HEK293 (cell line): ENCODE measurements around the gene IL17RC.

Experiments
- CTCF ChIA-PET: fragments of 350-600 bp; formaldehyde crosslinking; extraction: SDS; loops from one replicate; lab custom pipeline; 2021; ENCODE audit warnings: antibody characterized with exemption; lab: Yijun Ruan, JAX
- POLR2A ChIA-PET: fragments of 300-600 bp; formaldehyde crosslinking; extraction: SDS; loops from one replicate; lab custom pipeline; 2020; ENCODE audit warnings: antibody characterized with exemption, inconsistent platforms; lab: Yijun Ruan, JAX
- H3K27ac ChIP-seq: fragments of 200-500 bp; sonication (Bioruptor generic); 2 replicates; pipeline ENCODE4 v1.5.1; 2014; ENCODE audit warnings: low read depth, low read length, control low read depth, inconsistent platforms; ENCODE audit errors: extremely low read depth
- H3K36me3 ChIP-seq, 2 experiments: fragments of 200-500 bp in 1 of 2; sonication (Bioruptor generic) in 1 of 2; 1 replicate in 1 of 2; 2 replicates in 1 of 2; pipeline ENCODE4 v1.5.1; 2014 to 2017; ENCODE audit warnings: inconsistent platforms in 2 of 2, low read length in 2 of 2; ENCODE audit not compliant: control insufficient read depth in 2 of 2, insufficient read depth in 1 of 2
- H3K4me1 ChIP-seq: fragments of 200-500 bp; sonication (Bioruptor generic); 2 replicates; pipeline ENCODE4 v1.5.1; 2014; ENCODE audit warnings: mild to moderate bottlenecking, low read length, inconsistent platforms; ENCODE audit not compliant: control insufficient read depth, insufficient read depth
- H3K4me3 ChIP-seq: 2 replicates; pipeline ENCODE4 v1.5.1; 2011; ENCODE audit warnings: low read depth, mild to moderate bottlenecking, control low read depth, low read length, moderate library complexity
- H3K9me3 ChIP-seq: fragments of 200-500 bp; sonication (Bioruptor generic); 2 replicates; pipeline ENCODE4 v1.5.1; 2014; ENCODE audit warnings: low read depth, low read length, inconsistent platforms; ENCODE audit not compliant: control insufficient read depth, insufficient read depth
- EGR2 ChIP-seq: fragments of 450-650 bp; formaldehyde crosslinking; IDR thresholded peaks from 2 replicates; pipeline ENCODE4 v1.5.1; 2016; ENCODE audit warnings: low read depth, missing biosample characterization, missing genetic modification characterization
- GLIS1 ChIP-seq: fragments of 450-650 bp; formaldehyde crosslinking; IDR thresholded peaks from 2 replicates; pipeline ENCODE4 v1.5.1; 2016; ENCODE audit warnings: missing biosample characterization, missing genetic modification characterization
- HOXD13 ChIP-seq: sonication (generic); formaldehyde crosslinking; IDR thresholded peaks from 2 replicates; pipeline ENCODE4 v1.8.0; 2022; ENCODE audit warnings: missing genetic modification reagents, borderline replicate concordance
- KLF10 ChIP-seq: fragments of 450-650 bp; IDR thresholded peaks from 2 replicates; pipeline ENCODE4 v1.5.1; 2018; ENCODE audit warnings: missing biosample characterization, mild to moderate bottlenecking, missing genetic modification characterization
- KLF7 ChIP-seq: fragments of 450-650 bp; formaldehyde crosslinking; IDR thresholded peaks from 2 replicates; pipeline ENCODE4 v1.5.1; 2016; ENCODE audit warnings: missing biosample characterization, missing genetic modification characterization, borderline replicate concordance
- MYNN ChIP-seq: fragments of 450-650 bp; formaldehyde crosslinking; IDR thresholded peaks from 2 replicates; pipeline ENCODE4 v1.5.1; 2016; ENCODE audit warnings: missing biosample characterization, missing genetic modification characterization, borderline replicate concordance
- REPIN1 ChIP-seq: fragments of 450-650 bp; formaldehyde crosslinking; IDR thresholded peaks from 2 replicates; pipeline ENCODE4 v1.5.1; 2017; ENCODE audit warnings: missing biosample characterization, missing genetic modification characterization, low read depth
- SP3 ChIP-seq: fragments of 450-650 bp; formaldehyde crosslinking; IDR thresholded peaks from 2 replicates; pipeline ENCODE4 v1.5.1; 2016; ENCODE audit warnings: missing biosample characterization, missing genetic modification characterization
- SP7 ChIP-seq: fragments of 450-650 bp; formaldehyde crosslinking; IDR thresholded peaks from 2 replicates; pipeline ENCODE4 v1.5.1; 2016; ENCODE audit warnings: missing biosample characterization, missing genetic modification characterization
- WT1 ChIP-seq: fragments of 450-650 bp; formaldehyde crosslinking; IDR thresholded peaks from 2 replicates; pipeline ENCODE4 v1.5.1; 2016; ENCODE audit warnings: missing biosample characterization, missing genetic modification characterization
- ZFHX2 ChIP-seq: fragments of 450-650 bp; formaldehyde crosslinking; conservative IDR thresholded peaks from 2 replicates; pipeline ENCODE4 v1.5.1; 2016; ENCODE audit warnings: missing biosample characterization, missing genetic modification characterization
- ZIC2 ChIP-seq: fragments of 450-650 bp; formaldehyde crosslinking; IDR thresholded peaks from 2 replicates; pipeline ENCODE4 v1.5.1; 2016; ENCODE audit warnings: missing biosample characterization, missing genetic modification characterization
- ZNF16 ChIP-seq: fragments of 450-650 bp; formaldehyde crosslinking; IDR thresholded peaks from 2 replicates; pipeline ENCODE4 v1.5.1; 2016; ENCODE audit warnings: low read depth, missing biosample characterization, missing genetic modification characterization
- ZNF214 ChIP-seq: fragments of 450-650 bp; formaldehyde crosslinking; IDR thresholded peaks from 2 replicates; pipeline ENCODE4 v1.5.1; 2017; ENCODE audit warnings: missing biosample characterization, mild to moderate bottlenecking, missing genetic modification characterization, borderline replicate concordance
- ZNF223 ChIP-seq: fragments of 450-650 bp; formaldehyde crosslinking; IDR thresholded peaks from 2 replicates; pipeline ENCODE4 v1.5.1; 2016; ENCODE audit warnings: missing biosample characterization, missing genetic modification characterization
- ZNF23 ChIP-seq: fragments of 450-650 bp; formaldehyde crosslinking; IDR thresholded peaks from 2 replicates; pipeline ENCODE4 v1.5.1; 2016; ENCODE audit warnings: missing biosample characterization, missing genetic modification characterization, borderline replicate concordance
- ZNF48 ChIP-seq: fragments of 450-650 bp; formaldehyde crosslinking; IDR thresholded peaks from 2 replicates; pipeline ENCODE4 v1.5.1; 2016; ENCODE audit warnings: missing biosample characterization, missing genetic modification characterization
- ZNF621 ChIP-seq: fragments of 450-650 bp; formaldehyde crosslinking; IDR thresholded peaks from 2 replicates; pipeline ENCODE4 v1.5.1; 2017; ENCODE audit warnings: missing biosample characterization, missing genetic modification characterization
- ZNF623 ChIP-seq: fragments of 450-650 bp; formaldehyde crosslinking; IDR thresholded peaks from 2 replicates; pipeline ENCODE4 v1.5.1; 2016; ENCODE audit warnings: missing biosample characterization, missing genetic modification characterization
- ZNF626 ChIP-seq: fragments of 450-650 bp; sonication (Bioruptor Pico); formaldehyde crosslinking; IDR thresholded peaks from 2 replicates; pipeline ENCODE4 v1.5.1; 2018; ENCODE audit warnings: missing biosample characterization, missing genetic modification characterization, inconsistent platforms
- ZNF701 ChIP-seq: fragments of 450-650 bp; formaldehyde crosslinking; IDR thresholded peaks from 2 replicates; pipeline ENCODE4 v1.5.1; 2016; ENCODE audit warnings: missing biosample characterization, missing genetic modification characterization
- ZNF76 ChIP-seq: fragments of 450-650 bp; formaldehyde crosslinking; IDR thresholded peaks from 2 replicates; pipeline ENCODE4; 2016; ENCODE audit warnings: low read depth, missing biosample characterization, missing genetic modification characterization, borderline replicate concordance
- ZNF768 ChIP-seq: fragments of 450-650 bp; formaldehyde crosslinking; IDR thresholded peaks from 2 replicates; pipeline ENCODE4 v1.5.1; 2018; ENCODE audit warnings: missing biosample characterization, mild to moderate bottlenecking, missing genetic modification characterization
- ZNF843 ChIP-seq: fragments of 450-650 bp; formaldehyde crosslinking; IDR thresholded peaks from 2 replicates; pipeline ENCODE4 v1.5.1; 2016; ENCODE audit warnings: missing biosample characterization, missing genetic modification characterization
- ZSCAN30 ChIP-seq: fragments of 450-650 bp; IDR thresholded peaks from 2 replicates; pipeline ENCODE4 v1.5.1; 2018; ENCODE audit warnings: missing biosample characterization, mild to moderate bottlenecking, missing genetic modification characterization, moderate library complexity
- TF ChIP-seq, protein P1 (sequence below): fragments of 450-650 bp; formaldehyde crosslinking; IDR thresholded peaks from 2 replicates; pipeline ENCODE4 v1.5.1; 2016; ENCODE audit warnings: missing biosample characterization, missing genetic modification characterization
- TF ChIP-seq, protein P2 (sequence below): fragments of 450-650 bp; formaldehyde crosslinking; IDR thresholded peaks from 2 replicates; pipeline ENCODE4 v1.5.1; 2016; ENCODE audit warnings: missing biosample characterization, missing genetic modification characterization
- TF ChIP-seq, protein P3 (sequence below): fragments of 450-650 bp; formaldehyde crosslinking; IDR thresholded peaks from 2 replicates; pipeline ENCODE4 v1.5.1; 2016; ENCODE audit warnings: missing biosample characterization, missing genetic modification characterization
- TF ChIP-seq, protein P4 (sequence below): fragments of 450-650 bp; formaldehyde crosslinking; IDR thresholded peaks from 2 replicates; pipeline ENCODE4 v1.5.1; 2016; ENCODE audit warnings: missing biosample characterization, missing genetic modification characterization

IL17RC gene

DNA sequence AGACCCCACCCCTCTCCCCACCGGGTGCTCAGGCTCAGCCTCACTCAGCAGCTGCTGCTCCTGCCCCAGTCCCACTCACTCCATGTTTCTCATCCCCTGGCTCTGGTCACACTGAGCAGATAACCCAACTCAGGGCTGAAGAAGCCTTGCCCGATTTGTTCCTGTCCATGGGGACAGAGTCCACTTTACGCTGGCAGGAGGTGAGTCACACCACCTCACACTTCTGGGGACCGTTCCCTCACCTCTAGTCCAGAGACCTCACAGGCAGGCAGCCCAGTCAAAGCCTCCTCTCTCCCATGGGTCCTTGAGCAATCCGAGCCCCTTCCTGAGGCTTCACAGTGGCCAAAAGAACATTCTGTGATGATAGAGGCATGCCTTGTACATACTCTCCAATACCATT is 38.2 kb upstream of the IL17RC start:
- no peak overlapping the region for H3K4me3 ChIP-seq
- CTCF ChIA-PET: no interaction called here
- no peaks in the 10 kb centered on the region for H3K36me3 ChIP-seq
- POLR2A ChIA-PET: interaction anchor here (2.1 kb wide), 1 partner anchor 54 kb away, joined by 4 read pairs; the partner anchor contains the start of gene CRELD1
- no peaks in the 10 kb centered on the region for H3K9me3 ChIP-seq
- no peaks in the 10 kb centered on the region for H3K4me1 ChIP-seq
- TF ChIP-seq MYNN (tag by site-specific recombination): no peak
- TF ChIP-seq ZNF768: no peak
- TF ChIP-seq ZNF16: no peak
- TF ChIP-seq ZNF701 (tag by site-specific recombination): no peak
- TF ChIP-seq ZNF23 (tag by site-specific recombination): no peak
- TF ChIP-seq ZNF626 (tag by site-specific recombination): no peak
- TF ChIP-seq KLF10: no peak
- no peak for TF ChIP-seq ZNF621 (tag by site-specific recombination)
- TF ChIP-seq ZNF48 (tag by site-specific recombination): no peak
- no peak for TF ChIP-seq SP7 (tag by site-specific recombination)
- no peak for TF ChIP-seq ZIC2 (tag by site-specific recombination)
- no peak for TF ChIP-seq ZNF214 (tag by site-specific recombination)
- no peak for TF ChIP-seq HOXD13 (CRISPR knock-in tag)
- no peak for TF ChIP-seq REPIN1 (tag by site-specific recombination)
- TF ChIP-seq ZNF623 (tag by site-specific recombination): no peak
- TF ChIP-seq, protein P1, sequence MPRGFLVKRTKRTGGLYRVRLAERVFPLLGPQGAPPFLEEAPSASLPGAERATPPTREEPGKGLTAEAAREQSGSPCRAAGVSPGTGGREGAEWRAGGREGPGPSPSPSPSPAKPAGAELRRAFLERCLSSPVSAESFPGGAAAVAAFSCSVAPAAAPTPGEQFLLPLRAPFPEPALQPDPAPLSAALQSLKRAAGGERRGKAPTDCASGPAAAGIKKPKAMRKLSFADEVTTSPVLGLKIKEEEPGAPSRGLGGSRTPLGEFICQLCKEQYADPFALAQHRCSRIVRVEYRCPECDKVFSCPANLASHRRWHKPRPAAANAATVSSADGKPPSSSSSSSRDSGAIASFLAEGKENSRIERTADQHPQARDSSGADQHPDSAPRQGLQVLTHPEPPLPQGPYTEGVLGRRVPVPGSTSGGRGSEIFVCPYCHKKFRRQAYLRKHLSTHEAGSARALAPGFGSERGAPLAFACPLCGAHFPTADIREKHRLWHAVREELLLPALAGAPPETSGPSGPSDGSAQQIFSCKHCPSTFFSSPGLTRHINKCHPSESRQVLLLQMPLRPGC (tag by site-specific recombination): no peak
- H3K27ac ChIP-seq: no peak overlapping the region

DNA sequence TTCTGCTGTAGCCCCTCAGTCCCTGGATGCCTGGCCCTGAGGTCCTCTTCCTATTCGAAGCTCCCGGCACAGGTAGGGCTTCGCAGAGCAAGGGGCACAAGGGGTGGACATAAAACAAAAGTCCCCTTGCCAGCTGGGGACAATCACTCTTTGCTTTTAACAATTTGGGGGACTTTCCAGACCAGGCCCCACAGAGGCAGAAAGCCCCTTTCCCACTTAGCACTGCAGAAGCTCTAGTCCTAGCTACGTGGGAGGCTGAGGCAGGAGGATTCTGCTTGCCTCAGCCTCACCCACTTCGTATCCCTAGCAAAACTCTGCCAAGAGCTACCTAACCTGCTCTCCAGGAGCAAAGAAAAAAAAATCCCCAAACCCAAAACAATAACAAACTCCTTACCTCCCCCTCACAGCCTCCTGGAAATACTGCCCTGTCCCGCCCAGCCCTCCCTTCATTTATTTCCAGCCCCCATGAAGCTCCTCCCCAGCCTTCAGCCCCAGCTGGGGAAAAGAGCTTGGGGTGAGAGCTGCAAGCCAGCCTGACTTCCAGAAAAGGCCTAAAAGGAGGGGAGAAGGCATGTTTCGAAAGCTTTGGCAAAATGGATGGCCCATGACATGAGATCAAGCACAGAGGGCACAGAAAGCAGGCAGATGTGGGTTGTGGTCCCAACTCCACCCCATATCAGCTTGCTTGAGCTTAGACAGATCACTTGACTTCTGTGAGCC is 36.9 kb upstream of the IL17RC start, which contains the start of gene CIDEC:
CIDEC (minus strand) TSS at position 424 of the 720 bp plus-strand sequence. CDS start 1,767 bp downstream, outside the sequence.
- H3K27ac ChIP-seq: no peak within 1 kb of the TSS
- H3K9me3 ChIP-seq: no peaks in the 10 kb centered on the region
- ChIA-PET CTCF (interaction anchor here (0.6 to 1.6 kb wide), 4 partner anchors 9 to 242 kb away, joined by 3 read pairs; no protein-coding TSS in a partner anchor), POLR2A (interaction anchor here (0.7 to 2.1 kb wide), 3 partner anchors 11 to 53 kb away, joined by 3 to 4 read pairs (median 3); partner anchors contain the start of gene CRELD1)
- TF ChIP-seq ZNF843: 0 out of 2 replicates have a peak, but pooled peaks have one; percentile 10
- TF ChIP-seq KLF7 (tag by site-specific recombination): no peak
- TF ChIP-seq ZFHX2 (tag by site-specific recombination): peak; percentile 48
- TF ChIP-seq SP3 (tag by site-specific recombination): peak; percentile 41; the same call in 1 of the 2 replicates
- peak; percentile 28; the same call in 1 of the 2 replicates for TF ChIP-seq GLIS1 (tag by site-specific recombination)
- no peak for TF ChIP-seq ZNF76
- TF ChIP-seq ZNF223: no peak
- TF ChIP-seq, protein P2, sequence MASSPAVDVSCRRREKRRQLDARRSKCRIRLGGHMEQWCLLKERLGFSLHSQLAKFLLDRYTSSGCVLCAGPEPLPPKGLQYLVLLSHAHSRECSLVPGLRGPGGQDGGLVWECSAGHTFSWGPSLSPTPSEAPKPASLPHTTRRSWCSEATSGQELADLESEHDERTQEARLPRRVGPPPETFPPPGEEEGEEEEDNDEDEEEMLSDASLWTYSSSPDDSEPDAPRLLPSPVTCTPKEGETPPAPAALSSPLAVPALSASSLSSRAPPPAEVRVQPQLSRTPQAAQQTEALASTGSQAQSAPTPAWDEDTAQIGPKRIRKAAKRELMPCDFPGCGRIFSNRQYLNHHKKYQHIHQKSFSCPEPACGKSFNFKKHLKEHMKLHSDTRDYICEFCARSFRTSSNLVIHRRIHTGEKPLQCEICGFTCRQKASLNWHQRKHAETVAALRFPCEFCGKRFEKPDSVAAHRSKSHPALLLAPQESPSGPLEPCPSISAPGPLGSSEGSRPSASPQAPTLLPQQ (tag by site-specific recombination): no peak
- peak; percentile 78 for TF ChIP-seq WT1 (tag by site-specific recombination)
- TF ChIP-seq, protein P3, sequence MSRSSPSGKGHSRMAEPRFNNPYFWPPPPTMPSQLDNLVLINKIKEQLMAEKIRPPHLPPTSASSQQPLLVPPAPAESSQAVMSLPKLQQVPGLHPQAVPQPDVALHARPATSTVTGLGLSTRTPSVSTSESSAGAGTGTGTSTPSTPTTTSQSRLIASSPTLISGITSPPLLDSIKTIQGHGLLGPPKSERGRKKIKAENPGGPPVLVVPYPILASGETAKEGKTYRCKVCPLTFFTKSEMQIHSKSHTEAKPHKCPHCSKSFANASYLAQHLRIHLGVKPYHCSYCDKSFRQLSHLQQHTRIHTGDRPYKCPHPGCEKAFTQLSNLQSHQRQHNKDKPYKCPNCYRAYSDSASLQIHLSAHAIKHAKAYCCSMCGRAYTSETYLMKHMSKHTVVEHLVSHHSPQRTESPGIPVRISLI (tag by site-specific recombination): no peak
- peak; percentile 67 for TF ChIP-seq EGR2 (tag by site-specific recombination)
- TF ChIP-seq ZSCAN30: no peak
- TF ChIP-seq, protein P4, sequence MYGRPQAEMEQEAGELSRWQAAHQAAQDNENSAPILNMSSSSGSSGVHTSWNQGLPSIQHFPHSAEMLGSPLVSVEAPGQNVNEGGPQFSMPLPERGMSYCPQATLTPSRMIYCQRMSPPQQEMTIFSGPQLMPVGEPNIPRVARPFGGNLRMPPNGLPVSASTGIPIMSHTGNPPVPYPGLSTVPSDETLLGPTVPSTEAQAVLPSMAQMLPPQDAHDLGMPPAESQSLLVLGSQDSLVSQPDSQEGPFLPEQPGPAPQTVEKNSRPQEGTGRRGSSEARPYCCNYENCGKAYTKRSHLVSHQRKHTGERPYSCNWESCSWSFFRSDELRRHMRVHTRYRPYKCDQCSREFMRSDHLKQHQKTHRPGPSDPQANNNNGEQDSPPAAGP: 0 out of 2 replicates have a peak, but pooled peaks have one; percentile 19
- H3K4me1 ChIP-seq: no peaks in the 10 kb centered on the region
- no peaks in the 10 kb centered on the region for H3K36me3 ChIP-seq
- H3K4me3 ChIP-seq: no peak within 1 kb of the TSS
